Measurements from ENCODE around the gene KIT. TPM values are rescaled to one million over a fixed set of nuclear protein-coding genes. Genes with fewer than 3 reads are reported as not detected.

The KIT gene
- total and polyA plus RNA-seq, 2 of the 4 experiments (the other 2 are of a cell fraction) = 3.3 to 5.9 TPM

- no peaks in the 10 kb centered on the region for H3K36me3 ChIP-seq (ENCODE audit: control insufficient read depth, insufficient read depth, low read length)
- H3K79me1 ChIP-seq (ENCODE audit: low read depth in 1 of 2, low read length in 2 of 2) = no peaks in the 10 kb centered on the region
- H2BK20ac ChIP-seq (ENCODE audit: low read depth, low read length) = no peak overlapping the region
- dilution Hi-C loops (cut with HindIII; ENCODE audit: low sequenced_read_pairs, unreplicated experiment) (no loop called here), in situ Hi-C loops (cut with MboI; ENCODE audit: low sequenced_read_pairs) (no loop called here), intact Hi-C loops (cut with micrococcal nuclease) (no loop called here)
- H4K20me1 ChIP-seq (ENCODE audit: insufficient read depth, low read length) = no peaks in the 10 kb centered on the region
- H4K5ac ChIP-seq (ENCODE audit: low read depth, low read length) = no peak overlapping the region
- no peak overlapping the region for H3K56ac ChIP-seq (ENCODE audit: extremely low read depth, insufficient read depth, low read length)
- H2AK5ac ChIP-seq (ENCODE audit: low read depth, low read length) = no peak overlapping the region
- H3K18ac ChIP-seq (ENCODE audit: low read depth, low read length) = no peak overlapping the region
- H3K9me3 ChIP-seq (ENCODE audit: control insufficient read depth, insufficient read depth, low read length) = no peaks in the 10 kb centered on the region
- no peak overlapping the region for H2AFZ ChIP-seq (replicated peaks; ENCODE audit: low read length, poor library complexity)
- POLR2A ChIA-PET (ENCODE audit: unreplicated experiment) = no interaction called here
- H3K4me1 ChIP-seq (ENCODE audit: control insufficient read depth, insufficient read depth, low read length) = no peaks in the 10 kb centered on the region
- no peak overlapping the region for H4K8ac ChIP-seq (ENCODE audit: low read depth in 2 of 2, low read length in 2 of 2)
- CTCF ChIA-PET = interaction anchor here (1.1 kb wide), 1 partner anchor 221 kb away, joined by 3 read pairs; no protein-coding TSS in a partner anchor
- H3K4ac ChIP-seq (ENCODE audit: low read depth, low read length) = no peak overlapping the region
- H3K9ac ChIP-seq (ENCODE audit: low read depth, low read length) = no peak overlapping the region
- H3K9me1 ChIP-seq (ENCODE audit: insufficient read depth, low read length) = no peaks in the 10 kb centered on the region
- H3K14ac ChIP-seq (replicated peaks; ENCODE audit: low read depth, low read length) = no peak overlapping the region
- no peak overlapping the region for H3K23ac ChIP-seq (ENCODE audit: low read depth, low read length)
- peaks cover 2% of the 10 kb centered on the region for H3K27me3 ChIP-seq (ENCODE audit: control insufficient read depth, insufficient read depth, low read length)
- ATAC-seq (ENCODE audit: low read depth) = no peak
- H4K91ac ChIP-seq (ENCODE audit: insufficient read depth, low read depth, low read length) = no peak overlapping the region
- no peak for DNase-seq
- no TSS peak for BruUV-seq (replicated peaks)
- no peak overlapping the region for H3K27ac ChIP-seq (ENCODE audit: insufficient read depth, low read length)
- TF ChIP-seq MAFK (IDR thresholded peaks at IDR 0.05; ENCODE audit: low read depth, low read length) = no peak
- no peak for TF ChIP-seq CTCF (conservative IDR thresholded peaks at IDR 0.05; ENCODE audit: low read depth, low read length)
- TF ChIP-seq MAZ (IDR thresholded peaks at IDR 0.05; ENCODE audit: borderline replicate concordance, low read depth, low read length) = no peak
- TF ChIP-seq ELK1 (IDR thresholded peaks at IDR 0.05; ENCODE audit: borderline replicate concordance, low read depth, low read length) = no peak
- TF ChIP-seq POLR2A (IDR thresholded peaks at IDR 0.05; ENCODE audit: low read depth, low read length) = no peak
- TF ChIP-seq RAD21 (IDR thresholded peaks at IDR 0.05; ENCODE audit: low read length) = no peak
- TF ChIP-seq FOS (IDR thresholded peaks at IDR 0.05; ENCODE audit: low read depth, low read length) = no peak
- TF ChIP-seq RCOR1 (IDR thresholded peaks at IDR 0.05; ENCODE audit: insufficient replicate concordance, low read length) = no peak
- no peak overlapping the region for H2BK15ac ChIP-seq (ENCODE audit: low read depth, low read length)
- H2AK9ac ChIP-seq (replicated peaks; ENCODE audit: low read depth, low read length, poor library complexity) = no peak overlapping the region
- no peak overlapping the region for H2BK120ac ChIP-seq (ENCODE audit: low read depth, low read length)
- H3K4me3 ChIP-seq (ENCODE audit: insufficient read depth, low read depth, low read length) = no peak overlapping the region
- H3K4me2 ChIP-seq (ENCODE audit: low read depth, low read length) = no peak overlapping the region
- no CpG with 5 or more reads among the region's 3 CpGs for WGBS, 2 experiments (ENCODE audit: extremely low coverage in 2 of 2, insufficient read length in 1 of 2)
- no peak overlapping the region for H2BK5ac ChIP-seq (ENCODE audit: low read depth, low read length, poor library complexity, severe bottlenecking)
Measured at GRCh38 chr4:54635318-54635717, 22.4 kb upstream of the KIT start.

Measured in IMR-90 (cell line).